HG03571 (cell line): ENCODE data around the gene TEAD1.

ENCODE experiments used
- ATAC-seq: cut with Tn5 transposase; IDR thresholded peaks from one replicate; pipeline ENCODE4 v1.9.1; 2021; ENCODE audit not compliant: unreplicated experiment

TEAD1 gene

GRCh38 chr11:12673924-12674570, at the start of gene TEAD1:
TSS of gene TEAD1 (plus strand) at chr11:12674421.
- peak; percentile 92 for ATAC-seq

- ATAC-seq, result no peak
Observed at GRCh38 chr11:12624595-12624994, 49.6 kb upstream of the TEAD1 start.

GRCh38 chr11:12625438-12626071, 48.7 kb upstream of the TEAD1 start:
- ATAC-seq, result no peak

- no peak for ATAC-seq
Observed at GRCh38 chr11:12626616-12627015, 47.6 kb upstream of the TEAD1 start.

GRCh38 chr11:12628314-12628713, 45.9 kb upstream of the TEAD1 start:
- ATAC-seq, result no peak

- no peak for ATAC-seq
Observed at GRCh38 chr11:12629601-12630313, 44.5 kb upstream of the TEAD1 start.

GRCh38 chr11:12631651-12632050, 42.6 kb upstream of the TEAD1 start:
- no peak for ATAC-seq

- ATAC-seq, result no peak
Observed at GRCh38 chr11:12634329-12634728, 39.9 kb upstream of the TEAD1 start.

- ATAC-seq, result no peak
Observed at GRCh38 chr11:12636871-12637410, 37.3 kb upstream of the TEAD1 start.

GRCh38 chr11:12639388-12639787, 34.8 kb upstream of the TEAD1 start:
- no peak for ATAC-seq

GRCh38 chr11:12640355-12640754, 33.9 kb upstream of the TEAD1 start:
- ATAC-seq, result no peak

GRCh38 chr11:12640926-12641849, 33.0 kb upstream of the TEAD1 start:
- no peak for ATAC-seq

GRCh38 chr11:12642040-12642439, 32.2 kb upstream of the TEAD1 start:
- no peak for ATAC-seq

GRCh38 chr11:12642806-12643428, 31.3 kb upstream of the TEAD1 start:
- ATAC-seq, result no peak

- ATAC-seq, result no peak
Observed at GRCh38 chr11:12646478-12646877, 27.7 kb upstream of the TEAD1 start.

- ATAC-seq, result no peak
Observed at GRCh38 chr11:12653729-12654128, 20.5 kb upstream of the TEAD1 start.

- no peak for ATAC-seq
Observed at GRCh38 chr11:12655842-12656241, 18.4 kb upstream of the TEAD1 start.

- ATAC-seq, result no peak
Observed at GRCh38 chr11:12657336-12657735, 16.9 kb upstream of the TEAD1 start.

GRCh38 chr11:12657981-12658380, 16.2 kb upstream of the TEAD1 start:
- no peak for ATAC-seq

- ATAC-seq, result no peak
Observed at GRCh38 chr11:12662101-12662689, 12.0 kb upstream of the TEAD1 start.
